RWPE1 (cell line): ENCODE data around the gene INTS1.
"Not testable (repeated sequence)": the region's sequence is repeated elsewhere in the genome, so short reads cannot be mapped to it uniquely, and the experiment has no call there.

ENCODE experiments used
- CTCF ChIA-PET: fragments of 350-600 bp; sonication (Branson Sonifier 250); formaldehyde crosslinking; extraction: SDS; loops from one replicate; lab custom pipeline; 2021; lab: Yijun Ruan, JAX
- POLR2A ChIA-PET: fragments of 400-600 bp; formaldehyde crosslinking; extraction: SDS; loops from one replicate; lab custom pipeline; 2020; ENCODE audit warnings: antibody characterized with exemption; ENCODE audit not compliant: low non-redundant PET; lab: Yijun Ruan, JAX
- DNase-seq: peaks from one replicate; pipeline ENCODE4 v3.0.0; 2012; ENCODE audit warnings: low spot score
- H3K27ac ChIP-seq: fragments of 450-650 bp; 2 replicates; pipeline ENCODE4 v1.5.1; 2017
- CTCF ChIP-seq: fragments of 450-650 bp; conservative IDR thresholded peaks from 2 replicates; pipeline ENCODE4 v1.5.1; 2017; ENCODE audit warnings: low read depth, mild to moderate bottlenecking

The INTS1 gene

GRCh38 chr7:1449951-1450350 lies 54.2 kb downstream of the INTS1 start:
- DNase-seq, result no peak
- TF ChIP-seq CTCF, result no peak
- H3K27ac ChIP-seq, result peak overlapping the region; percentile 94
- POLR2A ChIA-PET, result no interaction called here
- CTCF ChIA-PET, result interaction anchor here (0.7 to 1.2 kb wide), 3 partner anchors 18 to 477 kb away, joined by 3 to 6 read pairs (median 5); no protein-coding TSS in a partner anchor

GRCh38 chr7:1449501-1449900 lies 54.7 kb downstream of the INTS1 start:
- DNase-seq, result no peak
- CTCF ChIA-PET, result interaction anchor here (0.6 to 1.2 kb wide), 5 partner anchors 17 to 476 kb away, joined by 3 to 6 read pairs (median 5); no protein-coding TSS in a partner anchor
- POLR2A ChIA-PET, result no interaction called here
- TF ChIP-seq CTCF, result no peak
- H3K27ac ChIP-seq, result peak overlapping the region; percentile 94

GRCh38 chr7:1448958-1449357 lies 55.2 kb downstream of the INTS1 start:
- no peak for TF ChIP-seq CTCF
- H3K27ac ChIP-seq, result peak overlapping the region; percentile 94
- CTCF ChIA-PET, result interaction anchor here (0.6 to 1.2 kb wide), 4 partner anchors 15 to 248 kb away, joined by 3 to 5 read pairs (median 4); no protein-coding TSS in a partner anchor
- no peak for DNase-seq
- POLR2A ChIA-PET, result no interaction called here

- ChIA-PET CTCF (interaction anchor here (0.7 kb wide), 1 partner anchor 70 kb away, joined by 3 read pairs; no protein-coding TSS in a partner anchor), POLR2A (no interaction called here)
- peak overlapping the region; percentile 94 for H3K27ac ChIP-seq
- DNase-seq, result no peak
- TF ChIP-seq CTCF, result no peak
Observed at GRCh38 chr7:1447551-1448244, 56.5 kb downstream of the INTS1 start.

GRCh38 chr7:1447112-1447511 lies 57.1 kb downstream of the INTS1 start:
- TF ChIP-seq CTCF, result no peak
- ChIA-PET POLR2A (no interaction called here), CTCF (interaction anchor here (0.7 kb wide), 1 partner anchor 71 kb away, joined by 3 read pairs; no protein-coding TSS in a partner anchor)
- no peak for DNase-seq
- H3K27ac ChIP-seq, result peak overlapping the region; percentile 94

- no peak for TF ChIP-seq CTCF
- DNase-seq, result no peak
- H3K27ac ChIP-seq, result peak overlapping the region; percentile 94
- POLR2A ChIA-PET, result no interaction called here
- CTCF ChIA-PET, result no interaction called here
Observed at GRCh38 chr7:1446620-1447032, 57.6 kb downstream of the INTS1 start.

GRCh38 chr7:1446026-1446425 lies 58.2 kb downstream of the INTS1 start:
- DNase-seq, CTCF ChIA-PET, POLR2A ChIA-PET: not testable (repeated sequence)
- H3K27ac ChIP-seq, result peak overlapping the region; percentile 56
